Measurements from ENCODE around the gene C1QTNF12. TPM values are rescaled to one million over a fixed set of nuclear protein-coding genes. Genes with fewer than 3 reads are reported as not detected.

The C1QTNF12 gene
- total RNA-seq, 4 donors from 2014 or later: 4.3 to 23.5 (median 7.1) TPM

DNA sequence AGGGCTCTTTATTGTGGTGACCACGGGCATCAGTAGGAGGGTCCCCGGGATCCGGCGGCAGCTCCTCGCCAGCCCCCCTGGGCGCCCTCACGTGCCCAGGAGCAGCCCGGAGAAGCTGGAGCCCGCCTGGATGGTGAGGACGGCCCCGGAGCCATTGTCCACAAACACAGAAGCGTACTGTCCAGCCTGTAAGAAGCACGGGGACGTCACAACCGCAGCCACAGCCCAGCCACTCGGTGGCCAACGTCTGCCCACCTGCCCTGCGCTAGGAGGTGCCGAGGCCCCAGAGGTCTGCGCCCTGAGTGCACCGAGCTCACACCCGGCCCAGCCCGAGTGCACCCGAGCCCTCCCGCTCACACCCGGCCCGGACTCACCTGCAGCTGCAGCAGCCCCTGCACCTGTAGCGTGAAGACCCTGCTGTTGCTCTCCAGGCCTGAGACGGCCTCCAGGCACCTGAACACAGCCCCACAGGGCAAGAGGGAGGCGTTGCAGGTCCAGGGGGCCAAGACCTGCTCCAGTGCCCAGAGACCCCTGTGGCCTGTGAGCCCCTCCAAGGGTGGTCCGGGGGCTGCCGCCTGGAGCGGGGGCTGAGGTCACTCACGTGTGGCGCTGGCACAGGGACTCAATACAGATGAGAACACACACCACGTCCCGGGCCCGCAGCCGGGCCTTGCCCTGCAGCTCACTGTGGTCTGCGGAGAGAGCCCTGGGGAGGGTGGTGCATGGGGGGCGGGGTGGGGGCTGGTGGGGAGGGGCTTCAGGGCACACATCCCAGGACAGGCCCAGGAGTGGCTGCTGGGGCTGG is 3.9 kb downstream of the C1QTNF12 start:
- Histone ChIP-seq H3K4me1 (peaks cover 49% of the 10 kb centered on the region), H3K36me3 (no peaks in the 10 kb centered on the region), H3K27ac (no peak overlapping the region), H3K27me3 (peaks cover 33% of the 10 kb centered on the region), H3K9me3 (no peaks in the 10 kb centered on the region), H3K4me3 (no peak overlapping the region)
- no peak for DNase-seq (ENCODE audit: low spot score in 2 of 2)
- 91% methylated on average over 9 of the region's 41 CpGs for WGBS
- TF ChIP-seq POLR2A (IDR thresholded peaks at IDR 0.05) (no peak), POLR2AphosphoS5 (IDR thresholded peaks at IDR 0.05) (no peak), EP300 (IDR thresholded peaks at IDR 0.05) (no peak)
- TF ChIP-seq, protein P1, sequence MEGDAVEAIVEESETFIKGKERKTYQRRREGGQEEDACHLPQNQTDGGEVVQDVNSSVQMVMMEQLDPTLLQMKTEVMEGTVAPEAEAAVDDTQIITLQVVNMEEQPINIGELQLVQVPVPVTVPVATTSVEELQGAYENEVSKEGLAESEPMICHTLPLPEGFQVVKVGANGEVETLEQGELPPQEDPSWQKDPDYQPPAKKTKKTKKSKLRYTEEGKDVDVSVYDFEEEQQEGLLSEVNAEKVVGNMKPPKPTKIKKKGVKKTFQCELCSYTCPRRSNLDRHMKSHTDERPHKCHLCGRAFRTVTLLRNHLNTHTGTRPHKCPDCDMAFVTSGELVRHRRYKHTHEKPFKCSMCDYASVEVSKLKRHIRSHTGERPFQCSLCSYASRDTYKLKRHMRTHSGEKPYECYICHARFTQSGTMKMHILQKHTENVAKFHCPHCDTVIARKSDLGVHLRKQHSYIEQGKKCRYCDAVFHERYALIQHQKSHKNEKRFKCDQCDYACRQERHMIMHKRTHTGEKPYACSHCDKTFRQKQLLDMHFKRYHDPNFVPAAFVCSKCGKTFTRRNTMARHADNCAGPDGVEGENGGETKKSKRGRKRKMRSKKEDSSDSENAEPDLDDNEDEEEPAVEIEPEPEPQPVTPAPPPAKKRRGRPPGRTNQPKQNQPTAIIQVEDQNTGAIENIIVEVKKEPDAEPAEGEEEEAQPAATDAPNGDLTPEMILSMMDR (IDR thresholded peaks at IDR 0.05): no peak

DNA sequence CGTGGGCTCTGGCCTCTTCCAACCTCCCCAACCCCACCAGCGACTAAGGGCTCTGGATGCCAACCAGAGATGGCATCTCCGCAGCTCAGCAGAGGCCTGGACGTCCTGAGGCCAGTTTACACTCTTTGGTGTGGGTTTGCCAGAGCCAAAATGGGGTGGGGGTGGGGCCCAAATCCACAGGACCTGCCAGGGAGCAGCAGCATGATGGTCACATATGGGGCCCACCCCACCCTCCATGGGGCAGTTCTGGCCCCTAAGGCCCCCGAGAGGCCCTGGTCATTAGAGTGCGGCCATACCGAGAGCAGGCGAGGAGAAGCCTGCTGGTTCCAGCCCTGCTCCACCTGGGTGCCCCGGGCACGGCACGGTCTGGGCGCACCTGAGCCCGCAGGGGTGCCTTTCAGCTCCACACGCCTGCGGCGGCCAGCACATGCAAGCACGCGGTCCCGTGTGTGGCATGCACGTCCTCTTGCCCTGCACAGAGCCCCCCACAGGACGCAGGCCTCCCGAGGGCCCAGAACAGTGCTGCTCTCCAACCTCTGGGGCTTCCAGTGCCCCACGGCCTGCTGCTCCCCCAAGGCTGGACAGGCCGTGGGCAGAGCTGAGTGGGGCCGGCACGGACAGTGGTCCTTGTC is 4.8 kb downstream of the C1QTNF12 start:
- Histone ChIP-seq H3K4me3 (no peak overlapping the region), H3K27ac (no peak overlapping the region), H3K36me3 (no peaks in the 10 kb centered on the region), H3K27me3 (peaks cover 23% of the 10 kb centered on the region), H3K4me1 (peaks cover 53% of the 10 kb centered on the region), H3K9me3 (no peaks in the 10 kb centered on the region)
- DNase-seq (ENCODE audit: low spot score in 2 of 2): no peak
- 80% methylated on average over 7 of the region's 26 CpGs for WGBS
- no peak for TF ChIP-seq EP300 (IDR thresholded peaks at IDR 0.05)
- TF ChIP-seq POLR2A (IDR thresholded peaks at IDR 0.05): no peak
- TF ChIP-seq POLR2AphosphoS5 (IDR thresholded peaks at IDR 0.05): no peak
- TF ChIP-seq, protein P1 (IDR thresholded peaks at IDR 0.05): no peak

DNA sequence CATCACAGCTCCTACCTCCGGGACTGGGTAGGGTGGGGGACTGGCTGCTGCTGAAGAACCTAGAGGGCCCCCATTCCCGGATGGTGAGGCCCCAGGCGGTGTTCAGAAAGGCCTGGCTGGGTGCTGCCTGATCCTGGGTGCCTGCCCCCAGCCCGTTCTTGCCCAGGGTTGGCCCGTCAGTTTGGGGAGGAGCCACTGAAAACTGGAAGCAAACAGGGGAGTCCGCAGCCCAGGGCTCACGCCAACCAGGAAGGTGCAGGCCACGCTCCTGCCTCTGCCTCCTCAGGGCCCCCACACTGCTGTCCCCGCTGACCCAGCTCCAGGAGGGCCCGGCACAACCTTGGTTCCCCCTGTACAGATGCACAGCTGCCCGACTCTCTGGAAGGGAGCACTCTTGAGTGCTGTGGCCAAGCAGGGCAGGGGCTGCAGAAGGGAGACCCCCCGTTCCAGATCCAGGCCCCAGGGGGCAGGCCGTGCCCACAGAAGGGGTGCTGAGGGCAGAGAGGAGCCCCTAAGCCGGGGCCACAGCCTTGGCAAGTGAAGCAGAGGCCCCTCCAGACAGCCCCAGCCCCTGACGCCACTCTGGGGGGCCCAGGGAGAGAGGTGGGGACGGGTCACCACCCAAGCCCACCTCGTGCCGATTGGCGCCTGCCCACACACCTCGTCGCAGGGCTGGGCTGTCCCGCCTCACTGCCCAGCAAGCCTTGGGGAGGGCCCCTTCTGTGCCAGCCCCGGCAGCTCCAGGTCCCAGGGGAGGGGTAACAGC is 5.5 kb downstream of the C1QTNF12 start:
- no peak for DNase-seq (ENCODE audit: low spot score in 2 of 2)
- no peaks in the 10 kb centered on the region for H3K9me3 ChIP-seq
- TF ChIP-seq POLR2AphosphoS5 (IDR thresholded peaks at IDR 0.05) (no peak), POLR2A (IDR thresholded peaks at IDR 0.05) (no peak), EP300 (IDR thresholded peaks at IDR 0.05) (no peak)
- TF ChIP-seq, protein P1 (IDR thresholded peaks at IDR 0.05): no peak
- H3K36me3 ChIP-seq: no peaks in the 10 kb centered on the region
- peaks cover 48% of the 10 kb centered on the region for H3K4me1 ChIP-seq
- H3K27me3 ChIP-seq: peaks cover 16% of the 10 kb centered on the region
- WGBS: 22% methylated on average over 9 of the region's 23 CpGs
- no peak overlapping the region for H3K4me3 ChIP-seq
- H3K27ac ChIP-seq: no peak overlapping the region

DNA sequence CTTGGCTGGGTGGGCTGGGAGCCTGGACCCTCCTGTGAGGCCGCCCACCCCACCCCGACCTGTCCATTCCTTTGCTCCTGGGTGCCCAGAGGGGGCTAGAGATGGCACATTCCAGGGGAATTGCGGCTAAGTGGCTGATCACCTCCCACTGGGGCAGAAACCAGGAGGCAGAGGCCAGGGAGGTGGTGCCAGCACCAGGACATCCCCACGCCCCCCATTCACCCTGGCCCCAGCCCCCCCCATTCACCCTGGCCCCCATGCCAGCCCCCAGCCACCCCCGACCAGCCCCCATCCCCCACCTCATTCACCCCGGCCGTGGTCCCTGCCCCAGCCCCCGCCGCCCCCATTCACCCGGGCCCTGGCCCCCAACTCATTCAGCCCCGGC is 6.2 kb downstream of the C1QTNF12 start:
- H3K4me3 ChIP-seq: no peak overlapping the region
- no peak for DNase-seq (ENCODE audit: low spot score in 2 of 2)
- H3K27ac ChIP-seq: no peak overlapping the region
- peaks cover 42% of the 10 kb centered on the region for H3K4me1 ChIP-seq
- TF ChIP-seq POLR2A (IDR thresholded peaks at IDR 0.05) (no peak), POLR2AphosphoS5 (IDR thresholded peaks at IDR 0.05) (no peak), EP300 (IDR thresholded peaks at IDR 0.05) (no peak)
- TF ChIP-seq, protein P1 (IDR thresholded peaks at IDR 0.05): no peak
- no peaks in the 10 kb centered on the region for H3K9me3 ChIP-seq
- H3K27me3 ChIP-seq: peaks cover 10% of the 10 kb centered on the region
- no CpG with 5 or more reads among the region's 11 CpGs for WGBS
- no peaks in the 10 kb centered on the region for H3K36me3 ChIP-seq

All from suprapubic skin (tissue), 4 donors.